DMS79 treated with DMSO at 0.1 percent for 48 hours (cell line): ENCODE measurements around the gene CLN5.
"Not testable (repeated sequence)": the region's sequence is repeated elsewhere in the genome, so short reads cannot be mapped to it uniquely, and the experiment has no call there.

Experiments
- DNase-seq: peaks from one replicate; lab custom pipeline; 2025; lab: John Stamatoyannopoulos, UW

Gene CLN5

DNA sequence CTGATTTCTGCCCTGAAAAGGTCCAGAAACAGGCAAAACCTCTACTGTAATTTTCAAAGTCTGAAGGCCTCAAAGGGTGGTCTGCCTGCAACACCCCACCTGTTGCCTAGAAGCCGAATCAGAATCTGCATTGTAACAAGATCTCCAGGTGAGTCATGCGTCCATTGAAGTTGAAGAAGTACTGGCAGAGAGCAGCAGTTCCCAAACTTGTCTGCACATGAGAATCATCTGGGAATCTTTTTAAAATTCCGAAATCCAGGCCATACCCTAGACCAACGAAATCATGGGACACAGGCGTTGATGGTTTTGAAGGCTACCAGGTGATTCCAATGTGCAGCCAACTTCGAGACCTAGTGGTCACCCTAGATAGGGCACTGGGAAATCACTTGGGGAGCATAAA is 16.0 kb upstream of the CLN5 start:
- no peak for DNase-seq

GRCh38 chr13:76976490-76976889 is 15.4 kb upstream of the CLN5 start:
- no peak for DNase-seq

DNA sequence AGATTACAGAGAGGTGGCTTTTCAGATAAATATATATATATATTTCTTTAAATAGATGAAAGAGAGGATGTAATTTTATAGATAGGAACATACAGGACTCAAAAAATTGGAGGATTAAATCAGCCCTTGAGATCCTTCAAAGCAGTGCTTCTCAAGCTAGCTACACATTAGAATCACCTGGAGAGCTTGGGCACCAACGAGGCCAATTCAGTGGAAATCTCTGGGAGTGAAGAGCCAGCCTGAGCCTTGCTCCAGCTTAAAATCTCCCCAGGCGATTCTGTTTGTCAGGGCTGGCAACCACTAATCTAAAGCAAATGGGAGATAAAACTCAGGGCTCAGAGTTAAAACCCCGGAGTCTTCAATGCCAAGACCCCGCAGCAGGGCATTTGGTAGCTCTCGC is 15.0 kb upstream of the CLN5 start:
- DNase-seq, result no peak

DNA sequence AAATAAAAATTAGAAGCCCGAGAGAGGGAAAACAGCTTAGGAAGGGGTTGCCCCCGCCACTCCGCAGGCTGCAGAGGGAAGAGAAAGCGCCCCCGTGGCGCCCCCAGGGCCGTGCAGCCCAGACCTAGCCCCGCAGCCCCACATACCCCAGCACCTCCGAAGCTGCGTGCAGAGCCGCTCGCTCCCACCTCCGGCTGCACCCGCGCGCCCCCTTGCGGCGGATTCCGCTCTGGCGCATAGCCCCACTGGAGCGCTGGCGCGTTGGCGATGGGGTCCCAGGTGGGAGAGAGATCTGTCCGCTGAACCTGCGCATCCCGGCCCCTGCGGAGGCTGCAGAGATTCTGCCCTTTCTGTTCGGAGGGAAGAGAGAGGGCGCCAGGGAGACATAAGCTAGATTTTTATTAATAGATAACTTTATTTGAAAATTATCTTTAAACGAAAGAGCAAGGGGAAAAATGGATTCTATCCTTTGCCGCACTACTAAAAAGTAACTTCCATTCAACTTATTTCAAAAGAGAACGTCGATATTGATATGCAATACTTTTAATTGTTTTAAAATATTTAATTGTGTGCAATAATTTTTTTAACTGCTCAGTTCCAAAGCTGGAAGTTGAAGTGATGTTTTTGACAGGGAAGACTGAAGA is 11.7 kb upstream of the CLN5 start:
- DNase-seq, result peak; percentile 6

- no peak for DNase-seq
Observed at GRCh38 chr13:76982061-76982460, 9.8 kb upstream of the CLN5 start.

DNA sequence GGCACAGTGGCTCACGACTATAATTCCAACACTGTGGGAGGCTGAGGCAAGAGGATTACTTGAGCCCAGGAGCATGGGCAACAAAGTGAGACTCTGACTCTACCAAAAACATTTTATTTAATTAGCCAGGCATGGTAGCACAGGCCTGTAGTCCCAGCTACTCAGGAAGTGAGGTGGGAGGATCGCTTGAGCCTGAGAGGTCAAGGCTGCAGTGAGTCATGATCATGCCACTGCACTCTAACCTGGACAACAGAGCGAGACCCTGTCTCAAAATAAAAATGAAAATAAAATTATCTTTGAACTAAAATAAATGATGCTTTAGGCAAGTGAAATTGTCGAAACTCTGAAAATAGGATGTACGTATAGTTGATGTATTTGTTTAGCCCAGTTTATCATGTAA is 8.2 kb upstream of the CLN5 start:
- DNase-seq, result no peak

- DNase-seq, result peak; percentile 1
Observed at GRCh38 chr13:76991432-76991795, 467 bp upstream of the CLN5 start.

GRCh38 chr13:76992548-76993001 is 694 bp downstream of the CLN5 start:
- DNase-seq, result no peak

- DNase-seq, result no peak
Observed at GRCh38 chr13:76993021-76993420, 1.1 kb downstream of the CLN5 start.

DNA sequence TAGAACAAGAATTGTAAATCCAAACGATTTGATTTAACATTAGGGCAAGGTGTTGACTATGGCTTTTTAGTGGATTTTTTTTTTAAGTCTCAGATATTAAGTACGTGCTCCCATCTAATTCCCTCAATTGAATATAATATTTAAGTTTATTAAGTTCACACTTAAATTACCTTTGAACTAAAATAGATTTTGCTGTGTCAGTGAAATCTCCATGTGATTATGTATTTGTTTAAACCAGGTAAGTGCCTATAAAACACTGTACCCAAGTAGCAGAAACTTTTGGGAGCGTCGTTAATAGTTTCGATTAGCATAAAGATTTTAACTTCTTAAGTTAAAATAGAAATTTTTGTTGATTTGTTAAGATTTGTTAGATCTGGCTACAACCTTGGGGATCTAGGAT is 1.6 kb downstream of the CLN5 start:
- no peak for DNase-seq

GRCh38 chr13:76994281-76994680 is 2.4 kb downstream of the CLN5 start:
- DNase-seq, result no peak

- no peak for DNase-seq
Observed at GRCh38 chr13:77000475-77000874, 8.6 kb downstream of the CLN5 start.

DNA sequence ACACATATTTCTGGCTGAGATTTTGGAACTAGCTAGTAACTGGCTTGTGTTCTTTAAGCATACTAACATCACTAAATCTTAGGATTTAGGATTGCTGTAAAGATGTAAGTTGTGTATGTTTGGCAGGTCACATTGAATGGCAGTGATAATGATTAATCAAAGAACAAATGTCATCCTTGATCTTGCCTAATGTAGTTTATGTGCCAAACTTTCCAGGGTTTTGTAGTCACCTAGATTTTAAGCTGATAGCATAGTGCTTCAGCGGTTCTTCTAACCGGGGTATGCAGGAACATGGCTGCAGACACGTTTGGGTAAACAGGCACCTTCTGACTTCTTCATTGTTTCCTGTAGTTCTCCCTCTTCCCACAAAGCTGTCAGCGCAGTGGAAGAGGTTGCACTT is 9.7 kb downstream of the CLN5 start:
- no peak for DNase-seq

DNA sequence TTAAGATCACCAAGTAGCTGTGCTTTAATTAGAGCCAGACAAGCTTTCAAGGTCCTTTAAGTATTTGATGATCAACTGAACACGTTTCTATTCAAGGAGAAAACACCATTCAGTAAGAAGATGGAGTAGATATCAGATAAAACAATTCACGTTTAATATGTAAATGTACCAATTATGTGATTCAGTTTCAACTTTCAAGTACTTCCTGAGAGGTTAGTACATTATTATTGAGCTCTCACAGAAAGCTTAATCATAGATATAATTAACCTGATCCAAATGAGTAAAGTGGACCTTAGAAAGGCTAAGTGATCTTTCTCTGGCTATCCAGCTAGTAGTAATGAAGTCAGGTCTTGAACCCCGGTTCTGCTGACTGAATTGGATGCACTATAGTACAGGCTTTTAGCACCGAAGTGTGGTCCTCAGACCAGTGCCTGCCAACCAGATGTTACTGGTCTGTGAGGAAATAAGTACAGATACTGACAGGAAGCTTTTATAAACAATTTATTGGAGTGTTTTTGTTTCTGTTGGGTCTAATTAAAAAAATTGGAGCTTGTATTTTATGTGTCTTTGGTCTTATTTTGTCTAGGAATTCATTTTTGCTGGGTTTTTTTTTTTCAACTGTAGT is 10.2 kb downstream of the CLN5 start:
- DNase-seq, result no peak

DNA sequence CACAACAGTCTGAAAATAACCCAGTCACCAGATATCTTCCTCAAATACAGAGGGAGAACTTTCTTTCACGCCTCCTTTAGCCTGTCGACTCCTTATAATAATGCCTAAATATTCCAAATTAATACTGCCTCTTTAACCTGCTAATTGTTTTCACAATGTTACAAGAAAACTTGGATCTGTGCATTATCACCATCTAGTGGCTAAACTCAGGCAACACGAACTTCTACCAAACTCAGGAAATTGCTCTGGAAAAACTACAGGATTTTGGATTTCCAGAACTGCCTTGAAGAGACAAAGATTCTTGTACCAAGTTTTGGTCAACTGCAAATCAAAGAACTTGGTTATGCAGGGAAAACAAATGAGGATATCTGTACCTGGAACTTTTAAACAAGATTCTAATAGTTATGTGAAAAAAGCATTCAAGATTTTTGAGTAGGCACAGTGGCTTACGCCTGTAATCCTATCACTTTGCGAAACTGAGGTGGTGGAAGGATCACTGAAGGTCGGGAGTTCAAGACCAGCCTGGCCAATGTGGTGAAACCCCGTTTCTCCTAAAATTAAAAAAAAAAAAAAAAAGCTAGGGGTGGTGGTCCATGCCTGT is 10.8 kb downstream of the CLN5 start:
- DNase-seq, result no peak

DNA sequence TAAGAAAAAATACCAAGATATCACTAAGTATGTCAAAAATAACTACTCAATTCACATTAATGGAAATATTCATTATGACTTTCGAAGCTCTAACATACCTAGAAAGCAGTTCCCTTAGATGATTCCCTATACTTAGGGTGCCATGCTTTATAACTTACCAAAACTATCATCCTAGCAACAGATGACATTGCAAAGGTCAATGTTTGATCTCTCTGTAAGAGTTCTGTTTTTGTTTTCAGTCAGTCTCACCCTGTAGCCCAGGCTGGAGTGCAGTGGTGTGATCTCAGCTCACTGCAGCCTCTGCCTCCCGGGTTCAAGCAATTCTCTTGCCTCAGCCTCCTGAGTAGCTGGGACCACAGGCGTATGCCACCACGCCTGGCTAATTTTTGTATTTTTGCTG is 16.5 kb downstream of the CLN5 start:
- DNase-seq, result not testable (repeated sequence)

DNA sequence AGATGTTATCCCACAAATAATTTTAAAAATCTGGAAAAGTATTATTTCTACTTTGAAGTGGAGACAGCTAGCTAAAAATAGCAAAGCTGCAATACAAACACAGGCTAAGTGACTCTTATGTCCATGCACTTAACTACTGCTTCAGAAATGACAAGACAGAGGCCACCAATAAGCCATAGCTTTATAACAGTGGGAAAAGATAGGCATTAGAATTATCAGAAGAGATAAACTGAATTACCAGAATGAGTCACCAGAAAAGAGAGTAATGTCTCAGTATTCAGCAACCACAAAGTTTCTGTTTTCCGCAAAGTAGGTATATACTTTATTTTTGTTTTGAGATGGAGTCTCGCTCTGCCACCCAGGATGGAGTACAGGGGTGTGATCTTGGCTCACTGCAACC is 17.1 kb downstream of the CLN5 start:
- no peak for DNase-seq

DNA sequence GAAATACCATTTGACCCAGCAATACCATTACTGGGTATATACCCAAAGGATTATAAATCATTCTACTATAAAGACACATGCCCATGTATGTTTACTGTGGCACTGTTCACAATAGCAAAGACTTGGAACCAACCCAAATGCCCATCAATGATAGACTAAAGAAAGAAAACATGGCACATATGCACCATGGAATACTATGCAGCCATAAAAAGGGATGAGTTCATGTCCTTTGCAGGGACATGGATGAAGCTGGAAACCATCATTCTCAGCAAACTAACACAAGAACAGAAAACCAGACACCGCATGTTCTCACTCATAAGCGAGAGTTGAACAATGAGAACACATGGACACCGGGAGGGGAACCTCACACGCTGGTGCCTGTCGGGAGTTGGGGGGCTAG is 17.8 kb downstream of the CLN5 start:
- DNase-seq, result not testable (repeated sequence)

DNA sequence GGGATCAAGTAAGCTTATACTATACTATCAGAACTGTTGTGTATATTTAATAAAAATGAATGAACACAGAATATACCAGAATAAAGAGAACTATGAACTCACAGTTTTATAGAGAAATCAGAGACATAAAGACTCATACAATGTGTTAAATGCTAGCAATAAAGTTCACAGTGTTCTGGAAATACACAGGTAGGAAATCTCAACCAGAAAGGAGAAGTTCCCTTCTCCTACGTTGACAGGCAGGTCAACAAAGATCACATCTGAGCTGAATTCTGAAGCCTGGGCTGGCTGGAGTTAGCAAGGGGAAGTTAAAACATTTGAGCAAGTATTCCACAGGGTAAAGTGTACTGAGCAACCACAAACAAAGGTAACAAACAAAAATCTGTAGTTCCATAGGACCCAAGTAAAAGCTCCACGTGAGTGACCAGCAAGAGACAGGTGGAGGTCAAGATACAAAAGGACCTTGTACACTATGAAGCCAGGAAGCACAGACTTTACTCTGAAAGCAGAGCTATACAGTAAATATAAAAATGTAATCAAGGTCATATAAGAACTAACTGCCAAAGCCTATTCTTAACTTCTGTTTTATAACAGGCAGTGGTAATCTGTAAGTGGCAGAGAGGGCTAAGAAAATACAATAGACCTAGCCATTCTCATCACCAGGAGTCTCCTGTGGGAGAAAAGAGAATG is 22.1 kb downstream of the CLN5 start:
- DNase-seq, result no peak

DNA sequence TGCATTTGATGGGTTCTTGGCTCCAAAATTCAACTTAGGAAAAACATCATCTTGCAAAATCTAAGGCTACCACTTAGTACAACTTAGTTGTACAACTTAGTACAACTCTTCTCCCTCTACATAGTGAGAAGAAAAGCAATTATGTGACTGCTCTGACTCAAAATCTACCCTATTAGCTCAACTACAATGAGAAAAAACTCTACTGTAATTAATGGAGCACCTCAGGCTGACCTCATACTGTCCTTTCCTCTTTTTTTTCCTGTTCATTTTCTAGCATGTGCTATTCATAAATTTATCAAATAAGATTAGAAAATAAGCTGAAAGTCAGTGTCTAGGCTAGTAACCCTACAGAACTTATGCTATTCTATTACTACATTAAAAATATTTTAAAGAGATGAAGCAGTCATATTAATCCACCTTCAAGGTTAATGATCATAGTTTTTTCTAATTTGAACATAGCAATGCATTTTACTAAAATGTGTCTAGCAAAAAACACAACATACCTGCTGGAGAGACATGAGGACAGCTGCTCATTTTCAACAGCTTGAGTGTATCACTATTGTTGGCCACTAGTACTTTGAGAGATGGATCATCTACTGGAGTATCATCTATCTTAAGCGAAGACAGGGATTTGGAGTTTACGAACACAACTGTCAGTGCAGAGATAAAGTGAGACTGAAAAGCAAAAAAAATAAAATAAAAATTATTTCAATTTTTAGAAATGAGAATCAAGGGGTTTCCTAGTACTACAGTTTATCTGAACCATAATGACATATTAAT is 23.2 kb downstream of the CLN5 start:
- DNase-seq, result no peak

DNA sequence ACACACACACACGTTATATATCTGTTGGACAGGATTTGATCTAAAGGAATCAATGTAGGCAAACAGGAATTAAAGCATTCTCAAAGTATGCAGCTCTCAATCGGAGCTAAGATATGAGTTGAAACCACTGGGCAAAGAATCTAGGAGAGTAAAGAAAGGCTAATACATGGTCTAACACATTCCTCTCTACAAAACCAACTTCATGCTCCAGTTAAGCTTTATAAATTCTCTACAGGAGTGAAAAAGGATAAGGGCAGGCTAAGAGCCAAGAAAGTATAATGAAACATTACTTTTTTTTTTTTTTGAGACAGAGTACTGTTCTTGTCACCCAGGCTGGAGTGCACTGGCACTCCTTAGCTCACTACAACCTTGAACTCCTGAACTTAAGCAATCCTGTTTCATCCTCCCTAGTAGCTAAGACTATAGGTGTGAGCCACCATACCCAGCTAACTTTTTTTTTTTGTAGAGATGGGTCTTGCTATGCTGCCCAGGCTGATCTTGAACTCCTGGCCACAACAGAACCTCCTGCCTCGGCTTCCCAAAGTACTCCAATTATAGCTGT is 24.5 kb downstream of the CLN5 start:
- no peak for DNase-seq
